GM18873 (cell line): ENCODE measurements around the gene UBR4.
A peak's percentile ranks its signal among the peaks of the same experiment; 100 is the strongest.
"Not testable (repeated sequence)": the region's sequence is repeated elsewhere in the genome, so short reads cannot be mapped to it uniquely, and the experiment has no call there.

Source experiments
- ATAC-seq: cut with Tn5 transposase; IDR thresholded peaks from one replicate; pipeline ENCODE4 v1.9.1; 2021; ENCODE audit warnings: mild to moderate bottlenecking, moderate library complexity, moderate number of reproducible peaks; ENCODE audit not compliant: unreplicated experiment, low FRiP score

UBR4 gene

GRCh38 chr1:19209990-19210771 lies at the start of gene UBR4:
Gene UBR4, minus strand, starts transcription at chr1:19210266. Its CDS starts 18 bp downstream, at chr1:19210248.
- ATAC-seq, result peak; percentile 65

- no peak for ATAC-seq
Observed at GRCh38 chr1:19258353-19258752, 48.3 kb upstream of the UBR4 start.

GRCh38 chr1:19257178-19257914 lies 47.3 kb upstream of the UBR4 start:
- no peak for ATAC-seq

GRCh38 chr1:19256301-19256700 lies 46.2 kb upstream of the UBR4 start:
- not testable (repeated sequence) for ATAC-seq

- no peak for ATAC-seq
Observed at GRCh38 chr1:19255288-19255687, 45.2 kb upstream of the UBR4 start.

- ATAC-seq, result no peak
Observed at GRCh38 chr1:19254416-19254815, 44.4 kb upstream of the UBR4 start.

GRCh38 chr1:19251305-19252196 lies 41.5 kb upstream of the UBR4 start, which contains the start of the genes EMC1 and MRTO4:
Gene EMC1, minus strand, starts transcription at chr1:19251524. Its CDS starts 15 bp downstream, at chr1:19251509.
Gene MRTO4, plus strand, starts transcription at chr1:19251805. Its CDS starts 31 bp downstream, at chr1:19251836.
- ATAC-seq, result peak; percentile 56

GRCh38 chr1:19250629-19251304 lies 40.7 kb upstream of the UBR4 start:
- ATAC-seq, result no peak

- ATAC-seq, result no peak
Observed at GRCh38 chr1:19240673-19241538, 30.8 kb upstream of the UBR4 start.

- ATAC-seq, result no peak
Observed at GRCh38 chr1:19239876-19240275, 29.8 kb upstream of the UBR4 start.

GRCh38 chr1:19234224-19234623 lies 24.2 kb upstream of the UBR4 start:
- no peak for ATAC-seq

GRCh38 chr1:19232524-19232846 lies 22.4 kb upstream of the UBR4 start:
- ATAC-seq, result no peak

- ATAC-seq, result not testable (repeated sequence)
Observed at GRCh38 chr1:19231736-19232523, 21.9 kb upstream of the UBR4 start.

GRCh38 chr1:19229828-19230325 lies 19.8 kb upstream of the UBR4 start:
- ATAC-seq, result no peak

GRCh38 chr1:19229229-19229628 lies 19.2 kb upstream of the UBR4 start:
- ATAC-seq, result no peak

- no peak for ATAC-seq
Observed at GRCh38 chr1:19222979-19223824, 13.1 kb upstream of the UBR4 start.

GRCh38 chr1:19222573-19222972 lies 12.5 kb upstream of the UBR4 start:
- ATAC-seq, result no peak
